CD4-positive, alpha-beta memory T cell (primary cell): Measurements from ENCODE around the gene JMY. TPM values are rescaled to one million over a fixed set of nuclear protein-coding genes. Genes with fewer than 3 reads are reported as not detected.

ENCODE experiments used
- CTCF ChIA-PET: fragments of 350-600 bp; sonication (Branson Sonifier 250); formaldehyde crosslinking; loops from one replicate; lab custom pipeline; 2021; ENCODE audit warnings: inconsistent platforms; ENCODE audit not compliant: partially characterized antibody; lab: Charles Lee
- POLR2A ChIA-PET: fragments of 350-600 bp; sonication (Branson Sonifier 250); formaldehyde crosslinking; loops from one replicate; lab custom pipeline; 2021; ENCODE audit not compliant: partially characterized antibody; lab: Charles Lee
- DNase-seq, 5 donors: peaks; one replicate each; pipeline versions ENCODE4 v3.0.0 to v3.0.0-alpha.2; 2020 to 2022; ENCODE audit warnings: mixed read lengths in 1 of 5
- H3K27ac ChIP-seq: one replicate; pipeline ENCODE4 v1.7.0; 2013; ENCODE audit warnings: low read depth, low read length
- H3K27me3 ChIP-seq: 2 replicates; pipeline ENCODE4 v1.7.0; 2013; ENCODE audit warnings: mild to moderate bottlenecking, low read length, moderate library complexity; ENCODE audit not compliant: insufficient read depth
- H3K36me3 ChIP-seq: 2 replicates; pipeline ENCODE4 v1.7.0; 2013; ENCODE audit warnings: mild to moderate bottlenecking, low read length, moderate library complexity; ENCODE audit not compliant: insufficient read depth
- H3K4me1 ChIP-seq: 2 replicates; pipeline ENCODE4 v1.7.0; 2013; ENCODE audit warnings: mild to moderate bottlenecking, low read length, moderate library complexity; ENCODE audit not compliant: insufficient read depth
- H3K4me3 ChIP-seq, 2 donors: one replicate each; pipeline ENCODE4 v1.7.0; 2013; ENCODE audit warnings: low read length in 2 of 2, mild to moderate bottlenecking in 1 of 2
- H3K9me3 ChIP-seq, 2 donors: one replicate each; pipeline ENCODE4 v1.7.0; 2013; ENCODE audit warnings: low read length in 2 of 2, control low read depth in 1 of 2; ENCODE audit not compliant: control insufficient read depth in 1 of 2
- H3K27ac Mint-ChIP-seq, 7 donors: one replicate each; pipeline ENCODE4 v1.8.0; 2020 to 2021; ENCODE audit warnings: mixed read lengths in 7 of 7, mild to moderate bottlenecking in 6 of 7, inconsistent platforms in 3 of 7, moderate library complexity in 3 of 7
- H3K27me3 Mint-ChIP-seq, 2 donors: one replicate each; pipeline ENCODE4 v1.8.0; 2020 to 2021; ENCODE audit warnings: mixed read lengths in 2 of 2
- H3K36me3 Mint-ChIP-seq, 2 donors: one replicate each; pipeline ENCODE4 v1.8.0; 2020 to 2021; ENCODE audit warnings: mixed read lengths in 2 of 2, inconsistent platforms in 1 of 2, mild to moderate bottlenecking in 1 of 2
- H3K4me1 Mint-ChIP-seq, 4 donors: one replicate each; pipeline ENCODE4 v1.8.0; 2020 to 2021; ENCODE audit warnings: mixed read lengths in 4 of 4, mild to moderate bottlenecking in 1 of 4
- H3K4me3 Mint-ChIP-seq, 8 donors: one replicate each; pipeline ENCODE4 v1.8.0; 2020 to 2021; ENCODE audit warnings: mixed read lengths in 8 of 8, mild to moderate bottlenecking in 7 of 8, moderate library complexity in 6 of 8, inconsistent platforms in 3 of 8
- H3K9me3 Mint-ChIP-seq, 8 donors: one replicate each; pipeline ENCODE4 v1.8.0; 2020 to 2021; ENCODE audit warnings: mixed read lengths in 8 of 8, mild to moderate bottlenecking in 5 of 8, inconsistent platforms in 3 of 8, moderate library complexity in 1 of 8
- intact Hi-C: fragments of 100-400 bp; cut with micrococcal nuclease; formaldehyde crosslinking; loops from one replicate; pipeline ENCODE4 v1.15.1; 2023
- polyA plus RNA-seq, 2 donors: library from polyadenylated mRNA; unstranded; fragments of 300-500 nt; fragmentation: Illumina TruSeq; gene quantifications; one replicate each; pipeline ENCODE4 v1.2.3, GENCODE V29; 2021
- total RNA-seq, 2 experiments: library from RNA; stranded (reverse); gene quantifications; one replicate each; pipeline ENCODE4 v1.2.3, GENCODE V29; 2021

Gene JMY
- total and polyA plus RNA-seq, 4 experiments from 2014 or later: 4.0 to 29.7 (median 15.6) TPM

GRCh38 chr5:79200573-79201183 is 35.3 kb upstream of the JMY start:
- Histone ChIP-seq H3K4me3 (no peak overlapping the region), H3K27ac (no peak overlapping the region), H3K4me1 (no peaks in the 10 kb centered on the region), H3K27me3 (no peaks in the 10 kb centered on the region), H3K36me3 (no peaks in the 10 kb centered on the region), H3K9me3 (no peaks in the 10 kb centered on the region)
- no peak overlapping the region for H3K4me3 Mint-ChIP-seq
- ChIA-PET CTCF (interaction anchor here (0.9 to 2.9 kb wide), 9 partner anchors 9 to 67 kb away, joined by 3 to 21 read pairs (median 5); no protein-coding TSS in a partner anchor), POLR2A (interaction anchor here (0.6 kb wide), 1 partner anchor 65 kb away, joined by 3 read pairs; no protein-coding TSS in a partner anchor)
- H3K4me1 Mint-ChIP-seq: no peaks in the 10 kb centered on the region
- no peak overlapping the region for H3K27ac Mint-ChIP-seq
- no peaks in the 10 kb centered on the region for H3K27me3 Mint-ChIP-seq
- no peaks in the 10 kb centered on the region for H3K36me3 Mint-ChIP-seq
- no peaks in the 10 kb centered on the region for H3K9me3 Mint-ChIP-seq
- intact Hi-C loops: loop anchor here (2.0 kb wide), 1 partner anchor 68 kb away; no protein-coding TSS in a partner anchor
- DNase-seq: peak in 4 of 5 donors; percentile 4 to 12 (median 7)

GRCh38 chr5:79201206-79201605 is 34.7 kb upstream of the JMY start:
- no peaks in the 10 kb centered on the region for H3K36me3 Mint-ChIP-seq
- Histone ChIP-seq H3K27me3 (no peaks in the 10 kb centered on the region), H3K36me3 (no peaks in the 10 kb centered on the region), H3K9me3 (no peaks in the 10 kb centered on the region), H3K27ac (no peak overlapping the region), H3K4me3 (no peak overlapping the region), H3K4me1 (no peaks in the 10 kb centered on the region)
- ChIA-PET CTCF (interaction anchor here (1.2 to 2.9 kb wide), 4 partner anchors 12 to 67 kb away, joined by 3 to 21 read pairs (median 4); no protein-coding TSS in a partner anchor), POLR2A (no interaction called here)
- no peaks in the 10 kb centered on the region for H3K4me1 Mint-ChIP-seq
- no peak for DNase-seq
- H3K27ac Mint-ChIP-seq: peak overlapping the region in 1 of 7 donors; percentile 45
- no peaks in the 10 kb centered on the region for H3K9me3 Mint-ChIP-seq
- intact Hi-C loops: loop anchor here (2.0 kb wide), 1 partner anchor 68 kb away; no protein-coding TSS in a partner anchor
- no peak overlapping the region for H3K4me3 Mint-ChIP-seq
- no peaks in the 10 kb centered on the region for H3K27me3 Mint-ChIP-seq

GRCh38 chr5:79202076-79202475 is 33.9 kb upstream of the JMY start:
- intact Hi-C loops: no loop called here

GRCh38 chr5:79205965-79206364 is 30.0 kb upstream of the JMY start:
- POLR2A ChIA-PET: no interaction called here
- Mint-ChIP-seq H3K4me3 (no peak overlapping the region), H3K4me1 (no peaks in the 10 kb centered on the region), H3K27ac (no peak overlapping the region), H3K9me3 (no peaks in the 10 kb centered on the region), H3K36me3 (no peaks in the 10 kb centered on the region), H3K27me3 (no peaks in the 10 kb centered on the region)
- DNase-seq: no peak
- intact Hi-C loops: no loop called here
- CTCF ChIA-PET: interaction anchor here (0.9 to 1.0 kb wide), 2 partner anchors 8 to 322 kb away, joined by 3 read pairs; no protein-coding TSS in a partner anchor
- no peak overlapping the region for H3K27ac ChIP-seq
- no peaks in the 10 kb centered on the region for H3K36me3 ChIP-seq
- no peak overlapping the region for H3K4me3 ChIP-seq
- no peaks in the 10 kb centered on the region for H3K27me3 ChIP-seq
- no peaks in the 10 kb centered on the region for H3K4me1 ChIP-seq
- no peaks in the 10 kb centered on the region for H3K9me3 ChIP-seq

More at GRCh38 chr5:79202076-79202475, 33.9 kb upstream of the JMY start:
- no peak overlapping the region for H3K27ac Mint-ChIP-seq
- Histone ChIP-seq H3K4me1 (no peaks in the 10 kb centered on the region), H3K36me3 (no peaks in the 10 kb centered on the region), H3K27ac (no peak overlapping the region), H3K9me3 (no peaks in the 10 kb centered on the region), H3K27me3 (no peaks in the 10 kb centered on the region), H3K4me3 (no peak overlapping the region)
- H3K36me3 Mint-ChIP-seq: no peaks in the 10 kb centered on the region
- H3K4me1 Mint-ChIP-seq: no peaks in the 10 kb centered on the region
- H3K27me3 Mint-ChIP-seq: no peaks in the 10 kb centered on the region
- H3K9me3 Mint-ChIP-seq: no peaks in the 10 kb centered on the region
- H3K4me3 Mint-ChIP-seq: no peak overlapping the region
- ChIA-PET POLR2A (no interaction called here), CTCF (interaction anchor here (2.0 to 3.9 kb wide), 2 partner anchors 11 to 69 kb away, joined by 5 to 15 read pairs; no protein-coding TSS in a partner anchor)
- DNase-seq: no peak

DNA sequence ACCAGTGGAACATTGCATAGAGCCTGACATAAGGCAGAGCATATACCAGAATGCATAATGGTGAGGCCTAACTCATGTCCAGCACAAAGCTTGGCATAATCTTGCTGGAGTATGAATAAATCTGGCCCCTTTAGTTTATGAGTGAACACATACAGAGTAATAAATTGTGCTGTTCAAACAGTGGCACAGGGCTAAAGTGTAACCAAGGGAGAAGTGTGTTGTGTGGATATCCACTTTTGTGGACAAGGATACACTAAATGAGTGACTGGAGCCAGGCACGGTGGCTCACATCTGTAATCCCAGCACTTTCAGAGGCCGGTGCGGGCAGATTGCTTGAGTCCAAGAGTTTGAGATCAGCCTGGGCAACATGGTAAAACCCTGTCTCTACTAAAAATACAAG is 29.4 kb upstream of the JMY start:
- CTCF ChIA-PET: no interaction called here
- Mint-ChIP-seq H3K36me3 (no peaks in the 10 kb centered on the region), H3K4me1 (no peaks in the 10 kb centered on the region), H3K27me3 (no peaks in the 10 kb centered on the region), H3K9me3 (no peaks in the 10 kb centered on the region), H3K27ac (no peak overlapping the region), H3K4me3 (no peak overlapping the region)
- H3K27ac ChIP-seq: no peak overlapping the region
- H3K4me3 ChIP-seq: no peak overlapping the region
- no peaks in the 10 kb centered on the region for H3K27me3 ChIP-seq
- no peaks in the 10 kb centered on the region for H3K4me1 ChIP-seq
- POLR2A ChIA-PET: no interaction called here
- intact Hi-C loops: no loop called here
- H3K9me3 ChIP-seq: no peaks in the 10 kb centered on the region
- no peak for DNase-seq
- H3K36me3 ChIP-seq: no peaks in the 10 kb centered on the region

DNA sequence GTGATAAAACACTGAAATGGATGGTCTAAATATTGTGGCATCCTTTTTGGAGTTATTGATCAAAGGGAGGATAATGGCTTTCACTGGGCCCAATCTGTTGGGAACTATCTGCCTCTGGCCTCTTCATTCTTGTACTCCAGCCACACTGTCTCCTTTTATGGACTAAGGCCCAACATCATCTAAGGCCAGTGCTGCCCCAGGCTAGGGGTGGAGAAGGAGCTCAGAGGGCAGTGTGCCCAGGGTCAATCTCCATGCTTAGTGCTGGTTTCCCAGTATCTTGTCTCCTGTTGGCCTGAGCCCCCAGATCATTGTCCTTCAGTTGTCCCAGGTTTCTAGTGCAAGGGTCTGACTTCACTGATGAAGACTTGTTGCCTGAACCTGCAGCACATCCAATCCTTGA is 26.4 kb upstream of the JMY start:
- Mint-ChIP-seq H3K27ac (no peak overlapping the region), H3K4me1 (no peaks in the 10 kb centered on the region), H3K4me3 (no peak overlapping the region), H3K27me3 (no peaks in the 10 kb centered on the region), H3K9me3 (no peaks in the 10 kb centered on the region), H3K36me3 (no peaks in the 10 kb centered on the region)
- DNase-seq: no peak
- Histone ChIP-seq H3K9me3 (no peaks in the 10 kb centered on the region), H3K27me3 (no peaks in the 10 kb centered on the region), H3K4me3 (no peak overlapping the region), H3K36me3 (no peaks in the 10 kb centered on the region), H3K27ac (no peak overlapping the region), H3K4me1 (no peaks in the 10 kb centered on the region)
- ChIA-PET CTCF (interaction anchor here (0.7 kb wide), 1 partner anchor 9 kb away, joined by 3 read pairs; no protein-coding TSS in a partner anchor), POLR2A (no interaction called here)
- intact Hi-C loops: no loop called here

DNA sequence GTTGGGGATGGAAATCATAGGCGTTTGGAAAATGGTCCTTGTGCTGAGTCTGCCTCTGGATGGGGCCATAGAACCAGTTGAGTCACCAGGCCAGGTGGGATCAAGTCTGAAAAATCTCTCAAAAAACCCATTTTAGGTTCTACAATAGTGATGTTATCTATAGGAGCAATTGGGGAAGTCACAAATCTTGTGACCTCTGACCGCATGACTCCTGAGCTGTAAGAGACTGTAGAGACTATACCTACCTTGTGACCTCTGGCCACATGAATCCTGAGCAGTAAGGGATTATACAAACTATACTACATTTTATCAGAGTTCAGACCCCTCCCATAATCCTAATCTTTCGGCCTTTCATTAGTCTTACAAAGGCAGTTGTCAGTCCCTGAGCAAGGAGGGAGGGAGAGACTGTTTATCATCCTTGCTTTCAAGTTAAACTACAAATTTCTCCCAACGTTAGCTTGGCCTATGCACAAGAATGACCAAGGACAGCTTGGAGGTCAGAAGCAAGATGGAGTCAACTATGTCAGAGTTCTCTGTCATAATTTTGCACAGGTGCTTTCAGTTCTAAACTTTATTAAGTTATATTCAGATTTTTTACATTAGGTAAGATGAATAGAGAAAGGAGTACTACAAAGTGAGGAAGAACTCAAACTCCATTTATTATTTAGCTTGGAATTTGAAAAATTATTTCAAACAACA is 11.5 kb upstream of the JMY start:
- CTCF ChIA-PET: no interaction called here
- intact Hi-C loops: no loop called here
- POLR2A ChIA-PET: no interaction called here
- no peaks in the 10 kb centered on the region for H3K36me3 ChIP-seq
- no peak overlapping the region for H3K4me3 Mint-ChIP-seq
- H3K27ac Mint-ChIP-seq: no peak overlapping the region
- peaks cover 2 to 7% (median 4%) of the 10 kb centered on the region in 4 donors for H3K4me1 Mint-ChIP-seq
- H3K4me1 ChIP-seq: peaks cover 10% of the 10 kb centered on the region
- no peak overlapping the region for H3K4me3 ChIP-seq
- no peak for DNase-seq
- no peaks in the 10 kb centered on the region for H3K27me3 ChIP-seq
- H3K9me3 ChIP-seq: no peaks in the 10 kb centered on the region
- H3K9me3 Mint-ChIP-seq: no peaks in the 10 kb centered on the region
- H3K36me3 Mint-ChIP-seq: peaks cover 2 to 3% of the 10 kb centered on the region in 2 donors
- H3K27ac ChIP-seq: no peak overlapping the region
- no peaks in the 10 kb centered on the region for H3K27me3 Mint-ChIP-seq
